Hindlimb muscle (tissue), 1 donor: ENCODE measurements around the gene PPDPF. TPM values are rescaled to one million over a fixed set of nuclear protein-coding genes. Genes with fewer than 3 reads are reported as not detected.
"Not testable (repeated sequence)": the region's sequence is repeated elsewhere in the genome, so short reads cannot be mapped to it uniquely, and the experiment has no call there.

Source experiments
- DNase-seq: peaks from one replicate; pipeline ENCODE4 v3.0.0-alpha.2; 2013
- polyA plus RNA-seq: library from polyadenylated mRNA; unstranded; fragments of 120-200 nt; gene quantifications from one replicate; pipeline ENCODE4 v1.2.1, GENCODE V29; 2013; ENCODE audit not compliant: insufficient read length

PPDPF gene
- polyA plus RNA-seq, 1 donor: 287 TPM

- DNase-seq: no peak
These were observed 32.1 kb downstream of the PPDPF start for GRCh38 chr20:63552481-63553249.

- peak; percentile 56 for DNase-seq
These were observed 32.8 kb downstream of the PPDPF start for GRCh38 chr20:63553251-63553932.

GRCh38 chr20:63553933-63554290 is 33.3 kb downstream of the PPDPF start, which contains the start of gene FNDC11:
FNDC11 (plus strand) TSS chr20:63554159; CDS start chr20:63555664, 1,505 bp downstream.
- DNase-seq: peak; percentile 32

- no peak for DNase-seq
These were observed 34.1 kb downstream of the PPDPF start for GRCh38 chr20:63554361-63555278.

- no peak for DNase-seq
These were observed 35.3 kb downstream of the PPDPF start for GRCh38 chr20:63555661-63556381.

- no peak for DNase-seq
These were observed 36.4 kb downstream of the PPDPF start for GRCh38 chr20:63556873-63557478.

GRCh38 chr20:63557481-63557891 is 36.9 kb downstream of the PPDPF start:
- DNase-seq: no peak

- DNase-seq: no peak
These were observed 38.4 kb downstream of the PPDPF start for GRCh38 chr20:63558804-63559484.

- DNase-seq: not testable (repeated sequence)
These were observed 39.1 kb downstream of the PPDPF start for GRCh38 chr20:63559485-63560332.

- DNase-seq: no peak
These were observed 39.8 kb downstream of the PPDPF start for GRCh38 chr20:63560333-63560805.

- no peak for DNase-seq
These were observed 40.5 kb downstream of the PPDPF start for GRCh38 chr20:63560856-63561609.

GRCh38 chr20:63561624-63562396 is 41.2 kb downstream of the PPDPF start:
- no peak for DNase-seq

GRCh38 chr20:63562461-63563224 is 42.1 kb downstream of the PPDPF start:
- DNase-seq: no peak

- DNase-seq: no peak
These were observed 42.8 kb downstream of the PPDPF start for GRCh38 chr20:63563225-63563935.

GRCh38 chr20:63564036-63564810 is 43.7 kb downstream of the PPDPF start:
- DNase-seq: no peak
